NCI-H2227 treated with DMSO at 0.1 percent for 48 hours (cell line): ENCODE results near the gene MAP1LC3A.
A peak's percentile ranks its signal among the peaks of the same experiment; 100 is the strongest.
"Not testable (repeated sequence)": the region's sequence is repeated elsewhere in the genome, so short reads cannot be mapped to it uniquely, and the experiment has no call there.

Experiments used
- DNase-seq: peaks from one replicate; lab custom pipeline; 2025; lab: John Stamatoyannopoulos, UW

Gene MAP1LC3A

DNA sequence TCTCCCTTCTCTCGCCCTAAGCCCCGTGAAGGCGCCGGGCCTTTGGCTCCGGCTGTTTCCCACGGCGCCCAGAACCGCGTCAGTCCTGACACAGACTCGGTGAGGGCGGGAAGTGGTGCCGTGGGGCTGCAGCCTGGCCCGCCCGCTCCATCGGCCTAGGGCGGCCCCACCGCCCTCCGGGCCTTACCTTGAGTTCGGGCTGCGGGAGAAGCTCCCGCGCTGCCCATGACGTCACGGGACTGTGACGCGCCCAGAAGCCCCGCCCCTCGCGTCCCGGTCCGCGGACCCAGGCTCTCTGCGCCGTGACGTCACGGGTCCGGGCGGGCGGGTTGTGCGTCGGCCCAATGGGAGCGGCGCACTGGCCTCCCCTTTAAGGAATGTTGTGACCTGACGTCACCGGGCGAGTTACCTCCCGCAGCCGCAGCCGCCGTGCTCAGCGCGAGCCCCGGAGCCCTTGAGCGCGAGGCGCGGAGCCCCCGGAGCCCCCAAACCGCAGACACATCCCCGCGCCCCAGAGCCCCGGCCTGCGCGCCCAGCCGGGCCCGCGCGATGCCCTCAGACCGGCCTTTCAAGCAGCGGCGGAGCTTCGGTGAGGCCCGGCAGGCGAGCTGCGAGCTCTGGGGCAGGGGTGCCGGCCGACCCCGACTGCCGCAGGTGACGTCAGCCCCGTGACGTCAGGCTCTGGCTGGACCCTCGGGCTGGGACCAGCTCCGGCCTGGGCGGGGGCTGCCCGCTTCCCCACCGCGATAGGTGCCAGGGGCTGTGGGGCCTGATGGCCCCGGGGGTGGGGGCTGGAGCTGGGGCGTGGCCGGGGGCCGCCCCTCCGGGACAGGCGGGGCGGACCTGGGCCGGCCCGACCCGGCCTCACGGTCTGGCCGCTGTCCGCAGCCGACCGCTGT lies at the start of gene MAP1LC3A:
MAP1LC3A (plus strand) TSS at position 399 of the 899 bp plus-strand sequence; CDS start at position 550, 151 bp downstream.
- peak; percentile 91 for DNase-seq

DNA sequence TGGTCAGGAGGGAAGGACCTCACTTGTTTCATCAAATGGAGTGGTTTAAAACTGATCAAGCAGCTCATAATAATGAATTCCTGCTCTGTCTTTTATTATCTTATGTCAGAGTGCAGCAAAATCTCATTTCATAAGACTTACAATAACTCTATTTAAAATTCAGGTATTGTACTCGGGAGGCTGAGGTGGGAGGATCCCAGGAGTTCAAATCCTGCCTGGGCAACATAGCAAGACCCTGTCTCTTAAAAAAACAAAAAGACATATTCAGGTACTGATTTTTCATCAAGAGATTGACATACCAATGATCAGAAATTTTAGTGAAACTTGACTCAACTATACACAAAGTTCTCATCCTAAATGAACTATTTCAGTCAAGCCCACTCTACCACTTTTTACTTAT lies 47.9 kb upstream of the MAP1LC3A start:
- DNase-seq: no peak

DNA sequence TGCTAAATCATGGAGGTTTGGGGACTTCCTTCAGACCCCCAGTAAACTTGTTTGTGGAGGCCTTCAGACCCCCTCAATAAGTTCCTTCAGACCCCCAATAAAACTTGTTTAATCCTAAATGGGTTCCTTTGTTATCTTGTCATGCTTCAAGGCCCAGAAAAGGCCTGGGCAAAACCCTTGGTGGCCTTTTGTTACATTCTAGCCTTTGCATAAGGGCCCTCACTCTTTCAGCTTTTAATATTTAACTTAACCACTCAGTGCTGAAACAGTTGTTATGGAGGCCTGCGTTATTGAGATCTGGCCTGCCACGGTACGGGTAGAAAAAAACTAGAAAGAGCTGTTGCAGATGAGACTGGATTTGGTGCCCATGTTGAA lies 46.6 kb upstream of the MAP1LC3A start:
- DNase-seq: no peak

DNA sequence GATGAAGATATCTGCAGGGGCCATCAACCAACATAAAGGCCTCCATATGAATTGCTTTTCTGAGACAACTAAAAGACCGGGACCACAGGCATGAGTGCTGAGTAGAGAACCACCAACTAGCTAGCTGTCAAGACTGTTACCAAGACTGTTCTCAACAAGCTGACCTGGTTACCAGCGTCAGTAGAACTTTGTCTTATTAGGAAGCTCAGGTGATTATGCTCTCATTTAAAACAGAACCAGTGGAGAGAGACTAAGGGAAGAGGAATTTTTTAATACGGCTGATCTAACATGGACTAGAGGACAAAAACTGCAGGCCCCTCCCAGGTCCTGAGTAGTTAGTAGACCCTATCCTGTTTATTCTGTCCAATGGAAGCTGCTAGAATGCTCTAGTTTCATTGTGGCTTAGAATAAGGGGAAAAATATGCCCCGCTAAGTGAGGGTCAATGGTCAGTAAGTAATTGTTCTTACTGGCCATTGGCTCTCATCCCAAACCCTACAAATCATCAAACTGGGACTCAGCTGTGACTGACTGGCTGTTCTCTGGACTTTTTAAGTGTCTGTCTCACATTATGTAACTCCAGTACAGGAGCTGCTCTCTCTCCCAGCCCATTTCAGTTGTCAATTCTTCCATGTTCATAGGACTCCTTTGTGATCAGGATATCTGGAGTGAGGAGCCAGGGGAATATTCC lies 46.1 kb upstream of the MAP1LC3A start:
- DNase-seq: no peak

DNA sequence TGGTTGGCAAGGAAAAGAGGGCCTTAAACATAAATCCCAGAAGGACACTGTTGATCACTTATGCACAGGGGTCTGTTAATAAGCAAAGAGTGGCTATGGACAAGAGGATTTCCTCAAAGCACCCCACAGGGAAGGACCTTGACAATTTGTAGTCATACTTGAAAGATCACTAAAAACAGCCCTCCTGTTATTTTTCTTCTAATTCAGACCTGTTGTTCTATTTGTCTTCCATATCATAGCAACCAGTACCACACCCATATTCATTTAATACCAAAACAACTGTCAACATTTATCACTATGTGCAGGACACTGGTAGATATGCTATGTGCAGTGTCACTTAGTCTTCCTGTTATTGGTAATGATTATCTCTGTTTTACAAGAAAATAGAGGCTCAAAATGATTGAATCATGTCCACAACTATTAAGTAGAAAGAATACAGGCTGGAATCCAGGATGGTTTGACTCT lies 45.5 kb upstream of the MAP1LC3A start:
- no peak for DNase-seq

DNA sequence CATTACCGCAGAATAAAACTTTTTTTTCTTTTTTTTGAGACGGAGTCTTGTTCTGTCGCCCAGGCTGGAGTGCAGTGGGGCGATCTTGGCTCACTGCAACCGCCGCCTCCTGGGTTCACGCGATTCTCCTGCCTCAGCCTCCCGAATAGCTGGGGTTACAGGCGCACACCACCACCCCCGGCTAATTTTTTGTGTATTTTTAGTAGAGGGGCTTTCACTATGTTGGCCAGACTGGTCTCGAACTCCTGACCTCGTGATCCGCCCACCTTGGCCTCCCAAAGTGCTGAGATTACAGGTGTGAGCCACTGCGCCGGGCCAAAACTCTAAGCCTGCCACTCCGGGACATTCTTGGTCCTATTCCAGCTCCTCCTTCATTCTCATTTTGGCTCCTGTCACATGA lies 44.5 kb upstream of the MAP1LC3A start:
- DNase-seq: not testable (repeated sequence)

DNA sequence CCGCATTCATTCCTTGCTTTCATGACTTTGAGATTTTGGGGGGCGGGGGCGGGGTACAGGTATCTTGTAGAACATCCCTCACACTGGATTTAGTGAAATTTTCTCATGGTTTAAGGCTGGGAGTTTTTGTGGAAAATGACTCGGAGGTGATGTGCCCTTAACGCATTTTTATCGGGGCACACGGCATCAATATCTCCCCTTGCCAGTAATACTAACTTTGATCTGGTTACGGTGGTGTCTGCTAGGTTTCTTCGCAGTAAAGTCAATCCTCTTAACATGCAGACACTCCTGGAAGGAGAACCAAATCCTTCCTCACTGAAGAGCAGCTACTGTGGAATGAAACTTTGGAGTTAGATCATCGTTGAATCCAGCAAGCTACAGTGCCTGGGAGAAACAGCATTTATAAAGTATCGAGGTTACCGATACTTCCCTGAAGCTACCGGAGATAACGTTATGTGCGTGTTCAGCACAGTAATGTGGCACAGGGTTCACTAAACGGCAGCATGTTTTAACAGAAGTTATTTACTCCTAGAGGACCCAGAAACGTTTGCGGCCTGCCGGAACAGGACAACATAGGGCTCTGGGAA lies 43.5 kb upstream of the MAP1LC3A start:
- no peak for DNase-seq

DNA sequence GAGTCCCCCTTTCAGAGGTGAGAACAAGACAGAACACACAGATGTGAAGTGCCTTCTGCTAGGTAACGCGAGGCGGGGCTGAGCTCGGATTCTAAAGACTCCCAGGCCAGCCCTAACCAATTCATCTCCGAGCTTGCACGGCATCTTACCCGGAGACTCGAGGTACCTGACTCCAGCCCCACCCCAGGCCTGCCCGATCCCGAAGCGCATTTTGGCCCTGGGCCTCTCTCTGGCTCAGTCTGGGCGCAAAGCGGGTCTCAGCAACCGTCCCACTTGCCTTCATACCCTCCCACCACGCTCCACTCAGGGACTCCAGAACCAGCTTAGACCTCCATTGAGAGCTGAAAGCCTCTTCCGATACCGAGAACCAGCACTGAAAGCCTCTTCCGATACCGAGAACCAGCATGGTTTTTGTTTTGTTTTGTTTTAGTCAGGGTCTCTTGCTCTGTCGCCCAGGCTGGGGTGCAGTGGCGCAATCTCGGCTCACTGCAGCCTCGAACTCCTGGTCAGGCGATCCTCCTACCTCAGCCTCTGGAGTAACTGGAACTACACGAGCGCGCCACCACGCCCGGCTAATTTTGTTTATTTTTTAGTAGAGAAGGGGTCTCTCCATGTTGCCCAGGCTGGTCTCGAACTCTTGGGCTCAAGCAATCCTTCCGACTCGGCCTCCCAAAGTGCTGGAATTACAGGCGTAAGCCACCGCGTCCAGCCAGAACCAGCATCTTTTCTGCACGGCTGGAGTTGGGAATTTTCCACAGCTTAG lies 42.9 kb upstream of the MAP1LC3A start:
- peak; percentile 83 for DNase-seq

DNA sequence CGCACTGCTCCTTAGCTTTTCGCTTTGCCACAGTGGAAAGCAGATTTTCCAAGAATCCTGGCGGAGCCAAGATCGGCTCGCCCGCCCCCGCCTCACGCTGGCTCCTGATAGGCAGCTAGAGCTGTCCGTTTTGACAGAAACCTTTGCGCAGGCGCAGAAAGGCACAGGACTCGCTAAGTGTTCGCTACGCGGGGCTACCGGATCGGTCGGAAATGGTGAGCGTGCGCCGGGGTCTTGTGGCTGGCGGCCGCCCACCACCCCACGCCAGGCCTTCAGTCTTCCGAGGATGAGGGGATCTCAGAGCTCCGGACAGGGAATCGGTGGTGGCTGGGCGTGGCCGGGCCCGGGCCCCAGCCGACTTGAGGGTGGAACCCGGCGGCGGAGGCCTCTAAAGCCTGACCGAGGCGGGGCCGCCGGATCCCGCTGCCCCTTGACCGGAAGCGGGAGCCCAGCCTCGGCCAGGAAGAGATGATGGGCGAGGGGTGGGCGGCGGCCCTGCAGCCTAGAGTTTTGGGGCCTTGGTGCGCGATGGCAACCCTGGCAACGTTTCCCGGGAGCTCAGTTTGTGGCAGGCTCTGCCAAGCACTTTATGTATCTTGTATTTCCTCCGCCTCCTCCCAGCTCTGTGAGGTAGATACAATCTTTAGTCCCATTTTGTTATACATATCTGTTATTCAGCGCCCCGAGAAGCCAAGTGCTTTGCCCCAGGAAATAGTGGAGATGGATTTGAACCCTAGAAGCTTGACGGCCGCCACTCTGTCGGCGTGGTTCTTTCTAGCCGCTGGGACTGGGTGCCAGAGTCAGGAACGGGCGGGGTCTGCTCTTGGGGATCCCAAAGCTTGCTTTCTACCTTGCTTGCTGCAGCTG lies 42.0 kb upstream of the MAP1LC3A start, which contains the start of gene DYNLRB1:
DYNLRB1 (plus strand) TSS at position 176 of the 867 bp plus-strand sequence; CDS start at position 213, 37 bp downstream.
- peak; percentile 96 for DNase-seq

DNA sequence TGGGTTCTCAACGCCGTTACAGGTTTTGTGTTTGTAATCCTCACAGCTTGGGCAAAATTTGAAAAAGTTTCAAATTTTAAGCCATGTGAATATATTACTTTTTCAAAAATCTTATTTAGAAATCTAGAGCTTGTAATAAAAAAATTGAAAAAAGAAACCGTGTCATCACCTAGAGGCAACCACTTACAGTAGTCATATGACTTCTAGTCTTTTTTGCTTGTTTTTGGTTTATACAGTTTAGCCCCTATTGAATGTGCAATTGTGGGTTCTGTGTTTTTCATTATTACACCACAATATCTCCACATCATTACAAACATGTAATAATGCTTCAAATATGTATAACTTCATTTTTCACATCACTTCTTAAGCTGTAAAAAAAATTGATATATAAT lies 41.4 kb upstream of the MAP1LC3A start:
- peak; percentile 20 for DNase-seq

DNA sequence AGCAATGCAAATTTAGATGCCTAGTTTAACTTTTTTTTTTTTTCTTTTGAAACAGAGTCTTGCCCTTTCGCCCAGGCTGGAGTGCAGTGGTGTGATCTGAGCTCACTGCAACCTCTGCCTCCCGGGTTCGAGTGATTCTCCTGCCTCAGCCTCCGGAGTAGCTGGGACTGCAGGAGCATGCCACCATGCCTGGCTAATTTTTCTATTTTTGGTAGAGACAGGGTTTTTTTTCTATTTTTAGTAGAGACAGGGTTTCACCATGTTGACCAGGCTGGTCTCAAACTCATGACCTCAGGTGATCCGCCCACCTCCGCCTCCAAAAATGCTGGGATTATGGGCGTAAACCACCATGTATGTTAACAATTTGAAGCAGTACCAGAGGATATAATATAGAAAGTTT lies 39.7 kb upstream of the MAP1LC3A start:
- not testable (repeated sequence) for DNase-seq

DNA sequence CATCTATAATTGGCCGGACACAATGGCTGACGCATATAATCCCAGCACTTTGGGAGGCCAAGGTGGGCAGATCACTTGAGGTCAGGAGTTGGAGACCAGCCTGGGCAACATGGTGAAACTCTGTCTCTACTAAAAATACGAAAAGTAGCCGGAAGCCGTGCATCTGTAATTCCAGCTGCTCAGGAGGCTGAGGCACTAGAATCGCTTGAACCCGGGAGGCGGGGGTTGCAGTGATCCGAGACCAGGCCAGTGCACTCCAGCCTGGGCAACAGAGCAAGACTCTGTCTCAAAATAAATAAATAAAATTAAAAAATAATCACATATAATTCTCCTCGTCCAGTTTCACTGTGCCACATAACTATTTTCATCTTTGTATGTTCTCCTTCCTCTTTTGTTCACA lies 38.7 kb upstream of the MAP1LC3A start:
- not testable (repeated sequence) for DNase-seq

DNA sequence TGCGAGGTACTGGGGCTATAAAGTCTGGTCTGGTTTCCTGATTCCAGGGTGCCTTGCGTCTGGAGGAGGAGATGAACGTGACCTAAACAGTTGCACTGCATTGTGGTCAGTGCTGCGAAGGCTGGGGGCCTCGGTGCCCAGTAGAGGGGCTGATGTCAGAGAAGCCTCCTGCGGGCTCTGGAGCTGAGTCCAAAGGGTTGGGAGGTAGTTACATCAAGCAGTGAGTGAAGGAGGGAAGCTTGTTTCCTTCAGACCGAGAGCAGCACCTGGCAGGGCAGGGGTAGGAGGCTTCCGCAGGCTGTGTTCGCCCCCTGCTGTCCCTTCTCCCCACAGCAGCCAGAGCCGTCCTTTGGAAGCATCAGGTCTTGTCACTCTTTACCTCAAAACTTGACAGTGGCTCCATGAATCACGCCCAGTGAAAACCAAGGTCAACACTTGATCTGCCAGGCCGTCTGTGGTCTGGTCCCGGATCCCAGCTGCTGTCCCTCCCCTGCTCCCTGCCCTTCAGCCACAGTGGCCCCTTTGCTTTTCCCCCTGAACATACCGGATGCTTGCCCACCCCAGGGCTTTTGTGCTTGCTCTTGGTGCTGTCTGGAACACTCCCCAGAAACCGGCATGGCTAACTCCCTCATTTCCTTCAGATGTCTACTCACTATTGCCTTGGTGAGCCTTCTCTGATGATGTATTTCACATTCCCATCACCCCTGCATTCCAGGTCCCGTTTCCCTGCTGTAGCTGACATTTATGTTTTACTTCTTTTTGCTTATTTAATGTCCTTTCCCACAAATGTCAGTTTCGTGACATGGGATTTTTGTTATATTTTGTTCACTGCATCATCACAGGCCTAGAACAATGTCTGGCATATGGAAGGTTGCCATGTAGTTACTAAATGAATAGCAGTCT lies 35.3 kb upstream of the MAP1LC3A start:
- DNase-seq: peak; percentile 47

DNA sequence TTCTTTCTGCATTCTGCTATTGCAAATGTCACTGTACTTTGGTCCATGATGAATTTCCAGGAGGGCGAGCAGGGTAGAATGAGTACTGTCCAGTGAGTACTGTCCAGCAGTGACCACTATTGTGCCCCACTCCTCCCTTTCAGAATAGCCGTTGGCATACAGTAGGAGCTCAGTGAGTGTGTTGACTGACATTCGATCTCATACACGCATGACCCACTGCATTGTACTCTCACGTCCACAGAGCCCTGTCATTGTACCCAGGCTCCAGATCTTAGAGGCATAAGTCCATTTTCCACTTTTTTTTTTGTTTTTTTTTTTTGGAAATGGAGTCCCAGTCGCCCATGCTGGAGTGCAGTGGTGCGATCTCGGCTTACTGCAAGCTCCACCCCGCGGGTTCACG lies 34.1 kb upstream of the MAP1LC3A start:
- no peak for DNase-seq

DNA sequence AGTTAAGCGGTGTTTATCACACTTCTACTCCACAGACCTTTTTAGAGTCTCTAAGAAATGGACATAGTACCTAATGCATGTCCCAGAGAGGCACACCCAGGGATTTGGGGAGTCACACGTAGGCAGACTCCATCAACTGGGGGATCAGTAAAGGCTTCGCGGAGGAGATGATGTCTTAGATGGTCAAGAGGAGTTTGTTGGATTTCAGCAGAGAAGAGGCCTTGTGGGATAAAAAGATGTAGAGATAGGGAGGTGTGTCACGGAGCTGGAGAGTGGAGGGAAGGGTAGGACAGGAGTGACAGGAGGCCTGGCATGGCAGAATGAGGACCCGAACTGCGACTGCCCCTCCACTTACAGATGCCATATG lies 33.2 kb upstream of the MAP1LC3A start:
- no peak for DNase-seq

DNA sequence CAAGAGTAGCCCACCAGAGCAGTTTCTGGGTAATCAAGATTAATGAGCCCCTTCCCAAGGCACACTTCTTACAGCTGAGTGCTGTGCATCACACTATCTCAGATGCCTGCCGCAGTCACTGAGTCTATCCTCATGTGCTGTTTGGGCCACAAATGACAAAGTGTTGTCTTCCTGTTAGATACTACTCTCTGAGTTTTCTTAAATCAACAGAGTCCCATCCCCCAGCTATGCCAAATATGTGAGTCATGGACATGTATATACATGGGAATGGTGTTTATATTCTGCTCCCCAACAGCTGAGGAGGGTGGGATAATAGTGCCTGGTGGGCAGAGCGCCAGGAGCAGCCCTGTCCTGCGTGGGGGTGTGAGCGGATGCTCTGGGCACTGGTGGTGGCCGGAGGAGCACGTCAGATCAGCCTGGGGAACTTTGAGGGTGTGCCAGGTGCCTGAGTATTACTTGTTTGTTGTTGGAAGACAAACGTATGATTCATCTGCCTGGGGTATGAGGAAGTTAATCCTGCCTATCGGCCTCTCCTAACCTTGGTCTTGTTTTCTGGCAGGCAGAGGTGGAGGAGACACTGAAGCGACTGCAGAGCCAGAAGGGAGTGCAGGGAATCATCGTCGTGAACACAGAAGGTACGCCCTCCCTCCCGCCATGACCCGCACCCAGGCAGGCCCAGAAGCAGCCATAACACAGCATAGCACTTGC lies 32.7 kb upstream of the MAP1LC3A start:
- DNase-seq: no peak

DNA sequence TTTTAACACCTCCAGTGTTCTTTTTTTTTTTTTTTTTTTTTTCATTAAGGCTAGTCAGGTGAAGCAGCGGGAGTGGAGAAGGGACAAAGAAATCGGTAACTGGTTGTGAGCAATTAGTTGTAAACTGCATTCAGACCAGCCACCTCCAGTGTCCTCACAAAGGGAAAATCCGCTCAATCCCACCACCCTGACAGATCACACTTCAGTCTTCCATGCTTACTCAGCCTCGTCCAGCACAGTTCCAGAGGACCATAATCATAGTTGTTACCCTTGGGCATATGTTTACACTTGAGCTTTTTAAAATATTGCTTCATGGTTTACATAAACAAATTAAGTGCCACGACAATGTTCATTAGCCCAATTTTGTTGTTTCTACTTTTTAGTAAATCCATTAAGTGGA lies 32.1 kb upstream of the MAP1LC3A start:
- DNase-seq: no peak

DNA sequence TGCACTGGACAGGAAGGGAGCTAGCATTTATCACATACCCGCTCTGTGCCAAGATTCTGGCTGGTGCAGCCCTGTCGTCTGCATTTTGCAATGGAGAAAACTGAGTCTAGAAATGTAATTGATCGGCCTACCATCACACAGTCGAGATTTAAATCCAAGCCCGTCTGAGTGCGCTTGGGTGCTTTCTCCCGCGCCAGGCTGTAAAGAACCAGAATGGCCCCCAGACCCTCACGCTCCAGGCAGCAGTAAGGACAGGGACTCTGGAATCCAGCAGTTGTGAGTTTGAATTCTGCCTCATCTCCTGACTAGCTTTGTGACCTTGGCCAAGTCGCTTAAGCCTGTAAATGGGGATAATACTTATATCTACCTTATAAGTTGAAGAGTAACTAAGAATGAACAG lies 31.5 kb upstream of the MAP1LC3A start:
- DNase-seq: no peak

DNA sequence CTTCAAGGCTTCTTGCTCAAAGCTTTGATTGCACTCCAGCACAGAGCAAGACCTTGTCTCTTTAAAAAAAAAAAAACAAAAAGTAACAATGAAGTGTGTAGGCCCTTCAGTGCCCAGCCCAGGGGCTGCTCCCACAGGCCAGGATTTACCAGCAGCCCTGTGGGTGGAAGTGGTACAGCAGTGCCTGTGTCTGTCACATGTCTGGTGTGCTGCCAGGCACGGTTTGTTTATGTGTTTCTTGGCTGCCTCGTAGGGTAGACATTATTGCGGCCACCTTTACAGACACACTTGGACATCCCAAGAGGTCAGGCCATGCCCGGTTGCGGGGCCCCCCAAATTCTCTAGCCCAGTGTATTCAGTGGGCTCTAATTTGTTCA lies 29.6 kb upstream of the MAP1LC3A start:
- DNase-seq: no peak
